GM12865 (cell line): Measurements from ENCODE around the gene NCDN.
A peak's percentile ranks its signal among the peaks of the same experiment; 100 is the strongest.

ENCODE experiments used
- DNase-seq: peaks from one replicate; pipeline ENCODE4 v3.0.0; 2010; ENCODE audit warnings: low read depth
- H3K4me3 ChIP-seq: 2 replicates; pipeline ENCODE4 v1.5.1; 2011; ENCODE audit warnings: mild to moderate bottlenecking, low read depth, low read length, control low read depth
- CTCF ChIP-seq: IDR thresholded peaks from 2 replicates; pipeline ENCODE4 v1.5.1; 2011; ENCODE audit warnings: low read length, control low read depth, low read depth, inconsistent platforms; ENCODE audit not compliant: insufficient read depth; ENCODE audit errors: missing control alignments

Gene NCDN

GRCh38 chr1:35557611-35558373 is at the start of gene NCDN:
TSS of gene NCDN (plus strand) at chr1:35557799. CDS start at chr1:35558191, 392 bp downstream.
- H3K4me3 ChIP-seq, result peak within 1 kb of the TSS; percentile 87
- peak; percentile 99 for DNase-seq
- no peak for TF ChIP-seq CTCF

- no peak for TF ChIP-seq CTCF
- DNase-seq, result no peak
- H3K4me3 ChIP-seq, result peak overlapping the region; percentile 7; the same call in 1 of the 2 replicates
These were observed 49.7 kb upstream of the NCDN start for GRCh38 chr1:35507947-35508346.

- no peak for TF ChIP-seq CTCF
- no peak for DNase-seq
- H3K4me3 ChIP-seq, result no peak overlapping the region
These were observed 48.0 kb upstream of the NCDN start for GRCh38 chr1:35509558-35509957.

- no peak for DNase-seq
- TF ChIP-seq CTCF, result no peak
- H3K4me3 ChIP-seq, result no peak overlapping the region
These were observed 46.3 kb upstream of the NCDN start for GRCh38 chr1:35511305-35511704.

GRCh38 chr1:35518183-35518582 is 39.4 kb upstream of the NCDN start:
- TF ChIP-seq CTCF, result no peak
- H3K4me3 ChIP-seq, result no peak overlapping the region
- DNase-seq, result no peak

GRCh38 chr1:35519432-35519831 is 38.2 kb upstream of the NCDN start:
- DNase-seq, result no peak
- no peak overlapping the region for H3K4me3 ChIP-seq
- no peak for TF ChIP-seq CTCF

- no peak for DNase-seq
- no peak overlapping the region for H3K4me3 ChIP-seq
These were observed 33.5 kb upstream of the NCDN start for GRCh38 chr1:35524106-35524505.

More at GRCh38 chr1:35524106-35524505, 33.5 kb upstream of the NCDN start:
- TF ChIP-seq CTCF, result no peak
